Mesodermal cell (in vitro differentiated cells): ENCODE results near the gene RIPOR2.
"Not testable (repeated sequence)": the region's sequence is repeated elsewhere in the genome, so short reads cannot be mapped to it uniquely, and the experiment has no call there.

Experiments
- H3K27ac ChIP-seq: 2 replicates; pipeline ENCODE4 v1.7.0; 2013; ENCODE audit warnings: mild to moderate bottlenecking, low read depth, low read length, moderate library complexity; ENCODE audit not compliant: severe bottlenecking
- H3K36me3 ChIP-seq: 2 replicates; pipeline ENCODE4 v1.7.1; 2013; ENCODE audit warnings: mild to moderate bottlenecking, low read length, moderate library complexity; ENCODE audit not compliant: control insufficient read depth, insufficient read depth
- H3K4me1 ChIP-seq: one replicate; pipeline ENCODE4 v1.7.1; 2013; ENCODE audit warnings: mild to moderate bottlenecking, low read length; ENCODE audit not compliant: insufficient read depth, control insufficient read depth, poor library complexity, severe bottlenecking
- H3K4me3 ChIP-seq: 2 replicates; pipeline ENCODE4 v1.7.0; 2013; ENCODE audit warnings: low read length, control low read depth, mild to moderate bottlenecking; ENCODE audit not compliant: insufficient read depth, poor library complexity, severe bottlenecking; ENCODE audit errors: extremely low read depth
- H3K9me3 ChIP-seq: 2 replicates; pipeline ENCODE4 v1.7.1; 2013; ENCODE audit warnings: mild to moderate bottlenecking, low read length, moderate library complexity; ENCODE audit not compliant: control insufficient read depth
- WGBS, 2 experiments: methylation state at CpG; one replicate each; pipeline ENCODE4 v1.1.5; 2013; ENCODE audit warnings: missing lambda C conversion rate in 2 of 2; ENCODE audit not compliant: insufficient coverage in 2 of 2; 5-methylcytosine and 5-hydroxymethylcytosine counted together

The RIPOR2 gene

DNA sequence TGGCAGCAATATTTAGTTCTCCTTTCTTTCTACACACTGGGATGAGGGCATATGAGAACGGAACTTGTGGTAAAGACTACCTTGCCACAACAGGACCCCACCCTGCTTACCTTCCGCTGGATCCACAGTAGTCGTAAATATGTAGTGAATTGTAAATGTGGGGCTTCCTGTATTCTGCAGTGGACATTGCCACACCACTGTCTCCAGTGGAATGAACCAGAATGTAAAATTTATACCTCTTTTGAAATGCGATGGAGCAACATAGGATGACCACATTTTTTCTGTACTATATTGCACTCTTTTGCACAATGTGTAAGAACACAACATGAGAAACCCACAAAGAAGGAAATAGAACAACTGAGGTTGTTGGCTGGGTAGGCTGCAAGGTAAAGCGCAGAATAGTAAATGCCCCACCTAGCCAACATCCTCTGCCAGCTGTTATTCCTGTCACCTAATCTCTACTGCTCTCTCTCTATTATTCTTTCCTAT lies 16.1 kb upstream of the RIPOR2 start:
- no peaks in the 10 kb centered on the region for H3K36me3 ChIP-seq
- H3K27ac ChIP-seq, result no peak overlapping the region
- 93% methylated on average over 2 of the region's 5 CpGs; no CpG with 5 or more reads in 1 of the 2 experiments for WGBS, 2 experiments
- H3K9me3 ChIP-seq, result no peaks in the 10 kb centered on the region
- no peak overlapping the region for H3K4me3 ChIP-seq
- no peaks in the 10 kb centered on the region for H3K4me1 ChIP-seq

GRCh38 chr6:24950218-24950941 lies 14.6 kb upstream of the RIPOR2 start:
- Histone ChIP-seq H3K9me3 (no peaks in the 10 kb centered on the region), H3K4me1 (no peaks in the 10 kb centered on the region), H3K36me3 (no peaks in the 10 kb centered on the region), H3K4me3 (no peak overlapping the region), H3K27ac (no peak overlapping the region)
- 100% methylated on average over 2 of the region's 3 CpGs for WGBS, 2 experiments

DNA sequence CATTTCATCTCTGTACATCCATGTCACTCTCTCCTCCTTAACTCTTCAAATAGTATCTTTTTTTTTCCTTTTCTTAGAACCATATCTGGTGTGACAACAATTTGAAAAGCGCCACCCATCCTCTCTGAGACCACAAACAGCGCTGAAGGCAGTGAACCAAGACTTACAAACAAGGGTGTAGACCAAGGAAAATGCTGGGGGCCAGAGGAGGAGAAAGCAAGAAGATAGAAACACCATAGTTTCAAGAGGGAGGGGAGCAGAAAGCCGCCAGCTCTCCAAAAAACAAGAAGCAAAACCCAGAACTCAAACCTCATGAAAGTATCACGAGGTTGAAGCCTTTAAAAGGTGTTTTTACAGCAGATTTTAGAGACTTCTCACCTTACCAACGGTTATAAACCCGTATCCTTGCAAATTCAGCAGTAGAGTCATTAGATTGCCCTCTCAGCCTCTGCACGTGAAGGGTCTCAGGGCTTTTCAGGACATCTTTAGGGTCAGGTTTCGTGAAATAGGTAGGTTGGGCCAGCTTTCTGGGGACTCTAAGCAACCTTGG lies 13.3 kb upstream of the RIPOR2 start:
- H3K9me3 ChIP-seq, result no peaks in the 10 kb centered on the region
- no peak overlapping the region for H3K27ac ChIP-seq
- no peaks in the 10 kb centered on the region for H3K4me1 ChIP-seq
- H3K36me3 ChIP-seq, result no peaks in the 10 kb centered on the region
- no peak overlapping the region for H3K4me3 ChIP-seq
- WGBS, 2 experiments, result 71 to 100% methylated on average over 2 to 5 of the region's 8 CpGs

- WGBS, 2 experiments, result 87 to 93% methylated on average over 2 to 3 of the region's 7 CpGs
- not testable (repeated sequence) for H3K4me3 ChIP-seq, H3K27ac ChIP-seq, H3K36me3 ChIP-seq, H3K9me3 ChIP-seq, H3K4me1 ChIP-seq
Observed at GRCh38 chr6:24948261-24948660, 12.5 kb upstream of the RIPOR2 start.

- Histone ChIP-seq H3K27ac (no peak overlapping the region), H3K9me3 (peaks cover 4% of the 10 kb centered on the region), H3K4me1 (no peaks in the 10 kb centered on the region), H3K4me3 (no peak overlapping the region), H3K36me3 (no peaks in the 10 kb centered on the region)
- WGBS, 2 experiments, result 92 to 95% methylated on average over 3 to 4 of the region's 4 CpGs
Observed at GRCh38 chr6:24947636-24948035, 11.9 kb upstream of the RIPOR2 start.

DNA sequence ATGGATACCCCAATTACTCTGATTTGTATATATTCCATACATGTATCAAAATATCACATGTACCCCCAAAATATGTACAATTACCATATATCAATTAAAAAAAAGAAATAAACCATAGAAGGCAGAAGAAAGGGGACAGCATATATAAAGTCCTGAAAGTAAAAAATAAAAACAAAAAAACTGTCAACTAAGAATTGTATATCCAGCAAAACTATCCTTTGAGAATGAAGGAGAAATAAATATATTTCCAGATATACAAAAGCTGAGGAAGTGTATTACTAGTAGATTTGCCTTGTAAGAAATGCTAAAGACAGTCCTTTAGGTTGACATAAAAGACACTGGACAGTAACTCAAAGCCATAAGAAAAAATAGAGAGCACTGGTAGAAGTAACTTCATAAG lies 9.3 kb upstream of the RIPOR2 start:
- Histone ChIP-seq H3K4me3 (no peak overlapping the region), H3K36me3 (no peaks in the 10 kb centered on the region), H3K27ac (no peak overlapping the region), H3K4me1 (no peaks in the 10 kb centered on the region), H3K9me3 (peaks cover 4% of the 10 kb centered on the region)

GRCh38 chr6:24943774-24944173 lies 8.0 kb upstream of the RIPOR2 start:
- WGBS, 2 experiments, result 53 to 68% methylated on average over 2 of the region's 2 CpGs
- peaks cover 4% of the 10 kb centered on the region for H3K9me3 ChIP-seq
- H3K4me3 ChIP-seq, result no peak overlapping the region
- H3K36me3 ChIP-seq, result no peaks in the 10 kb centered on the region
- H3K4me1 ChIP-seq, result no peaks in the 10 kb centered on the region
- H3K27ac ChIP-seq, result no peak overlapping the region

DNA sequence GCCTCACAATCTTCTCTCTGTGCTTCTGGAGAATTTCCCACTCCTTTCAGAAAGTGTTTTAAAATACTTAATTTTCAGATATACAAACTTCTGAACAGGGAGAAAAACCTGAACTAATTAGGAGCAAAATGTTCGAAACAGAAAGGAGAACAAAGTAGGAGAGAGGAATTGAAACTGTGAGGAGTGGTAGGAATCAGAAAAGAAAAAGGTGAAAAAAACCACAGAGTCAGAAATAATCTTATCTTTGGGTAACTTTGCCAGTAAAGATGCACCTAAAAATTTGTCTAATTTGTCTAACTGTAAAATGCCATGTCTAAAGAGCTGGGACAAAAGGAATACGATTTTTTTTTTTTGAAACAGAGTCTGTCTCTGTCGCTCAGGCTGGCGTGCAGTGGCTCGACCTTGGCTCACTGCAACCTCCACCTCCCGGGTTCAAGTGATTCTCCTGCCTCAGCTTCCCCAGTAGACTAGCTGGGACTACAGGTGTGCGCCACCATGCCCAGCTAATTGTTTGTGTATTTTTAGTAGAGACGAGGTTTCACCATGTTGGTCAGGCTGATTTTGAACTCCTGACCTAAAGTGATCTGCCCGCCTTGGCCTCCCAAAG lies 4.7 kb upstream of the RIPOR2 start:
- Histone ChIP-seq H3K36me3 (no peaks in the 10 kb centered on the region), H3K4me1 (no peaks in the 10 kb centered on the region), H3K4me3 (no peak overlapping the region), H3K9me3 (peaks cover 4% of the 10 kb centered on the region), H3K27ac (no peak overlapping the region)
- 85 to 89% methylated on average over 9 of the region's 9 CpGs for whole genome bisulfite sequencing, 2 experiments

DNA sequence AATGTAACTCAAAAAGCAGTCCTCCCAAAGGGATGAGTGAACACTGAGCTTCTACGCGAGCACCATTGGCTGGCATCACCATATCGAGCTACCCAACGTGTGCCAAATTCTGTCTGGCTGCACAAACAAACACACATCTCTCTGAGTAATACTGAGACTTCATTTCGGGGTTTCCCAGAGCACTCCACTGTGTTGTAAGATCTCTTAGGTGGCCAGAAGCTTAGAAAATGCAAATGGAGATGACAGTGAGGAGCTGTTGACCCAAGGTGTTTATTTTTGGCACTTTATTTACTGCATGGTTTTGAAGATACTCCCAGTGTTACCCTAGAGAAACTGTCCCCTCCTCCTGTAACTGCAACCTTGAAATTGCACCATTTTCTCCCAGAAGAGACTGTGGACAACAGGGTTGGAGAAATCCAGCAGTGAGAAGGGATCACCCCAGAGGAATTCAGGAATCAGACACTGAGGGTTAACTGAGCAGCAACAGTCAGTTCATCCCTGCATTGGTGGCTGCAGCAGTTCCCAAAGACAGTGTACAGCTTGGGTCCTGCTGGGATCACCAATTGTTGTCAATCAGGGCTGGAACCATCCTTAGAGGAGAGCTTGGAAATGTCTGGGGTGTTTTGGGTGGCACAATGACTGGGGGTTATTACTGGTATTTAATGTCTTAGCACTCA lies 1.0 kb upstream of the RIPOR2 start:
- no peak overlapping the region for H3K27ac ChIP-seq
- H3K4me1 ChIP-seq, result peaks cover 4% of the 10 kb centered on the region
- no peaks in the 10 kb centered on the region for H3K36me3 ChIP-seq
- 87 to 100% methylated on average over 1 to 4 of the region's 5 CpGs for WGBS, 2 experiments
- no peak overlapping the region for H3K4me3 ChIP-seq
- no peaks in the 10 kb centered on the region for H3K9me3 ChIP-seq

DNA sequence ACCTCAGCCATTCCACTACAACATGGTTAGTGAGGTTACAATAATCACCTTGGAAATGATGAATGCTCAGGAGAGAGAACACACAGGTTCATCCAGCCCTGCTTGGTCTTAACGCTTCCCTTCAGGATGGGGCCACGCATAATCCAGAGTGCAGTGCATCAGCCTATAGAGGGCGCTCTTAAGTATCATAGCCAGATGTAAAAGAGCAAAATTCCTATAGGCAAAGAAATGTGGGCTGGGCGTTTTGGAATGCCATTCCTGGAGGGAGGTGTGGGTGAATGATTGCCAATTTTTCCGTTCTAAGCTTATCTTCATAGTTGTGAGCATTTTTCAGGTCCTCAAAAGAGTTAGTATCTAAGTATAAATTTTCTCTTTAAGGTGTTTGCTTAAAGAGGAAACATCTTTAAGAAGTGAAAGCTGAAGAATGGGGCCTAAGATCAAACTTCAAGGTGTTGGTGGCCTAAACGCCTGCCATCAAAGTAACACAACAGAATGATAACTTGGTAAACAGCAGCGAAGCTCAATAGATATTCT lies 1.8 kb downstream of the RIPOR2 start:
- no peak overlapping the region for H3K4me3 ChIP-seq
- H3K36me3 ChIP-seq, result no peaks in the 10 kb centered on the region
- peaks cover 20% of the 10 kb centered on the region for H3K4me1 ChIP-seq
- 49 to 57% methylated on average over 3 of the region's 7 CpGs for WGBS, 2 experiments
- no peak overlapping the region for H3K27ac ChIP-seq
- no peaks in the 10 kb centered on the region for H3K9me3 ChIP-seq
